Measurements from ENCODE around the gene SIRPB2. TPM values are rescaled to one million over a fixed set of nuclear protein-coding genes. Genes with fewer than 3 reads are reported as not detected.

The SIRPB2 gene
- total RNA-seq, 2 experiments from 2014 or later: not detected

DNA sequence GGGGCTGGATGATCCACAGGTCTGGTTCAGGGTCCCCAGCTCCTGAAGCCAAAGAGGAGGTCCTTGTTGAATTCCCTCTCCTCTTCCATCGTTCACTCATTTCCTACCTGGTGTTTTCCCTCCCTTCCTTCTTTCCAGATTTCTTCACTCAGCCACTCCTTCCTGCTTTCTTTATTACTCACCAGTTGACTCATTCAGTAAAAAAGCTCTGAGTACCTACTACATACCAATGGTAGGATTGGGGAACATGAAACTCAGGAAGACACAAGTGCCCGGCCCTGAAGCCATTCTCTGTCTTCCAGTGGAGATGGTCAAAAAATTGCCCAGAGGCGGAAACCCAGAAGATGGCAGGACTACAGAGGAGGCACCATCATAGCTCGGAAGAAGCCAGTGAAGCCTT lies 12.7 kb downstream of the SIRPB2 start:
- Histone ChIP-seq H3K36me3 (ENCODE audit: insufficient read depth, low read length) (no peaks in the 10 kb centered on the region), H4K20me1 (ENCODE audit: insufficient read depth, low read length) (no peaks in the 10 kb centered on the region), H3K4me3 (ENCODE audit: low read depth, low read length, poor library complexity, severe bottlenecking) (no peak overlapping the region), H3K79me2 (ENCODE audit: insufficient read depth, low read depth, low read length) (no peaks in the 10 kb centered on the region), H3K9me3 (ENCODE audit: low read length) (no peaks in the 10 kb centered on the region), H3K9me2 (ENCODE audit: insufficient read depth, low read length) (no peaks in the 10 kb centered on the region), H3K27ac (ENCODE audit: low read depth, low read length, poor library complexity, severe bottlenecking) (no peak overlapping the region), H3K4me2 (ENCODE audit: low read length) (no peak overlapping the region), H2AFZ (ENCODE audit: low read length) (no peak overlapping the region), H3K4me1 (ENCODE audit: insufficient read depth, low read length, poor library complexity, severe bottlenecking) (no peaks in the 10 kb centered on the region)
- ChIA-PET POLR2A (no interaction called here), CTCF (ENCODE audit: unreplicated experiment) (no interaction called here)
- intact Hi-C loops (cut with micrococcal nuclease; ENCODE audit: unreplicated experiment): loop anchor here (10.0 kb wide), 2 partner anchors 164 to 254 kb away; partner anchors contain the start of gene RAD21L1
- no peak for DNase-seq (ENCODE audit: low spot score)
- no peak for TF ChIP-seq EZH2phosphoT487 (IDR thresholded peaks at IDR 0.05; ENCODE audit: borderline replicate concordance, low read depth, low read length)
- TF ChIP-seq CTCF (conservative IDR thresholded peaks at IDR 0.05; ENCODE audit: low read length): no peak
- no TSS peak for BruUV-seq (replicated peaks)

GRCh38 chr20:1477896-1478490 lies 13.2 kb downstream of the SIRPB2 start:
- Histone ChIP-seq H3K4me3 (ENCODE audit: low read depth, low read length, poor library complexity, severe bottlenecking) (no peak overlapping the region), H3K36me3 (ENCODE audit: insufficient read depth, low read length) (no peaks in the 10 kb centered on the region), H3K9me2 (ENCODE audit: insufficient read depth, low read length) (no peaks in the 10 kb centered on the region), H2AFZ (ENCODE audit: low read length) (no peak overlapping the region), H3K79me2 (ENCODE audit: insufficient read depth, low read depth, low read length) (no peaks in the 10 kb centered on the region), H4K20me1 (ENCODE audit: insufficient read depth, low read length) (no peaks in the 10 kb centered on the region), H3K4me1 (ENCODE audit: insufficient read depth, low read length, poor library complexity, severe bottlenecking) (peaks cover under 1% of the 10 kb centered on the region), H3K27ac (ENCODE audit: low read depth, low read length, poor library complexity, severe bottlenecking) (no peak overlapping the region), H3K9me3 (ENCODE audit: low read length) (no peaks in the 10 kb centered on the region), H3K4me2 (ENCODE audit: low read length) (no peak overlapping the region)
- ChIA-PET POLR2A (no interaction called here), CTCF (ENCODE audit: unreplicated experiment) (no interaction called here)
- intact Hi-C loops (cut with micrococcal nuclease; ENCODE audit: unreplicated experiment): loop anchor here (10.0 kb wide), 2 partner anchors 163 to 253 kb away; partner anchors contain the start of gene RAD21L1
- DNase-seq (ENCODE audit: low spot score): no peak
- BruUV-seq (replicated peaks): no TSS peak
- TF ChIP-seq EZH2phosphoT487 (IDR thresholded peaks at IDR 0.05; ENCODE audit: borderline replicate concordance, low read depth, low read length) (no peak), CTCF (conservative IDR thresholded peaks at IDR 0.05; ENCODE audit: low read length) (no peak)

- Histone ChIP-seq H3K4me2 (ENCODE audit: low read length) (no peak overlapping the region), H3K4me1 (ENCODE audit: insufficient read depth, low read length, poor library complexity, severe bottlenecking) (peaks cover 5% of the 10 kb centered on the region), H3K36me3 (ENCODE audit: insufficient read depth, low read length) (no peaks in the 10 kb centered on the region), H2AFZ (ENCODE audit: low read length) (no peak overlapping the region), H3K27ac (ENCODE audit: low read depth, low read length, poor library complexity, severe bottlenecking) (no peak overlapping the region), H3K4me3 (ENCODE audit: low read depth, low read length, poor library complexity, severe bottlenecking) (no peak overlapping the region), H4K20me1 (ENCODE audit: insufficient read depth, low read length) (no peaks in the 10 kb centered on the region), H3K9me3 (ENCODE audit: low read length) (no peaks in the 10 kb centered on the region), H3K79me2 (ENCODE audit: insufficient read depth, low read depth, low read length) (no peaks in the 10 kb centered on the region), H3K9me2 (ENCODE audit: insufficient read depth, low read length) (no peaks in the 10 kb centered on the region)
- intact Hi-C loops (cut with micrococcal nuclease; ENCODE audit: unreplicated experiment): loop anchor here (2.0 to 10.0 kb wide), 3 partner anchors 28 to 250 kb away; partner anchors contain the start of gene RAD21L1
- BruUV-seq (replicated peaks): no TSS peak
- TF ChIP-seq CTCF (conservative IDR thresholded peaks at IDR 0.05; ENCODE audit: low read length): peak; percentile 49; the same call in 1 of the 2 replicates
- no peak for TF ChIP-seq EZH2phosphoT487 (IDR thresholded peaks at IDR 0.05; ENCODE audit: borderline replicate concordance, low read depth, low read length)
- CTCF ChIA-PET (ENCODE audit: unreplicated experiment): no interaction called here
- POLR2A ChIA-PET: no interaction called here
- DNase-seq (ENCODE audit: low spot score): peak; percentile 11
These were observed 16.2 kb downstream of the SIRPB2 start for GRCh38 chr20:1474817-1475603.

Measured in OCI-LY7 (cell line).